Upper lobe of left lung (tissue), 4 donors: Measurements from ENCODE around the gene POC1B.

Experiments
- POLR2A ChIP-seq, 4 donors: fragments of 450-650 bp; IDR thresholded peaks; one replicate each; pipeline ENCODE4 v1.5.1; 2016 to 2017; ENCODE audit warnings: antibody characterized with exemption in 4 of 4, mild to moderate bottlenecking in 2 of 4
- POLR2AphosphoS5 ChIP-seq, 2 donors: sonication (generic); formaldehyde crosslinking; IDR thresholded peaks; one replicate each; pipeline ENCODE4 v1.5.1; 2017; ENCODE audit warnings: antibody characterized with exemption in 2 of 2
- TF ChIP-seq, protein P1 (sequence below), 6 experiments: fragments of 450-650 bp in 4 of 6; fragments of 200-600 bp in 2 of 6; sonication (generic) in 2 of 6; IDR thresholded peaks; one replicate each; pipeline ENCODE4 v1.5.1; 2016 to 2019; ENCODE audit warnings: antibody characterized with exemption in 6 of 6

GRCh38 chr12:89501793-89502192 lies 24.1 kb downstream of the POC1B start:
- TF ChIP-seq, protein P1, sequence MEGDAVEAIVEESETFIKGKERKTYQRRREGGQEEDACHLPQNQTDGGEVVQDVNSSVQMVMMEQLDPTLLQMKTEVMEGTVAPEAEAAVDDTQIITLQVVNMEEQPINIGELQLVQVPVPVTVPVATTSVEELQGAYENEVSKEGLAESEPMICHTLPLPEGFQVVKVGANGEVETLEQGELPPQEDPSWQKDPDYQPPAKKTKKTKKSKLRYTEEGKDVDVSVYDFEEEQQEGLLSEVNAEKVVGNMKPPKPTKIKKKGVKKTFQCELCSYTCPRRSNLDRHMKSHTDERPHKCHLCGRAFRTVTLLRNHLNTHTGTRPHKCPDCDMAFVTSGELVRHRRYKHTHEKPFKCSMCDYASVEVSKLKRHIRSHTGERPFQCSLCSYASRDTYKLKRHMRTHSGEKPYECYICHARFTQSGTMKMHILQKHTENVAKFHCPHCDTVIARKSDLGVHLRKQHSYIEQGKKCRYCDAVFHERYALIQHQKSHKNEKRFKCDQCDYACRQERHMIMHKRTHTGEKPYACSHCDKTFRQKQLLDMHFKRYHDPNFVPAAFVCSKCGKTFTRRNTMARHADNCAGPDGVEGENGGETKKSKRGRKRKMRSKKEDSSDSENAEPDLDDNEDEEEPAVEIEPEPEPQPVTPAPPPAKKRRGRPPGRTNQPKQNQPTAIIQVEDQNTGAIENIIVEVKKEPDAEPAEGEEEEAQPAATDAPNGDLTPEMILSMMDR (IDR thresholded peaks at IDR 0.05) = no peak
- no peak for TF ChIP-seq POLR2AphosphoS5 (IDR thresholded peaks at IDR 0.05)
- no peak for TF ChIP-seq POLR2A (IDR thresholded peaks at IDR 0.05)
